Measurements from ENCODE around the gene ATAD1.

GRCh38 chr10:87781545-87781944, 36.5 kb downstream of the ATAD1 start:
- TF ChIP-seq EZH2 (IDR thresholded peaks at IDR 0.05) (no peak), POLR2AphosphoS5 (IDR thresholded peaks at IDR 0.05; ENCODE audit: borderline replicate concordance, low read depth, low read length) (no peak), FOXP2 (optimal IDR thresholded peaks at IDR 0.05; ENCODE audit: control extremely low read depth, extremely low read length, insufficient read depth) (no peak)

Data from SK-N-MC (cell line).